Liver (tissue), 3 donors: ENCODE data around the gene LTBP2.

ENCODE experiments used
- GABPA ChIP-seq, 2 donors: IDR thresholded peaks in 1 of 2; conservative IDR thresholded peaks in 1 of 2; 2 replicates each; pipeline ENCODE4 v1.6.1; 2016; ENCODE audit warnings: antibody characterized with exemption in 2 of 2, mild to moderate bottlenecking in 1 of 2, moderate library complexity in 1 of 2
- HNF4G ChIP-seq: IDR thresholded peaks from 2 replicates; pipeline ENCODE4 v1.6.1; 2016; ENCODE audit warnings: antibody characterized with exemption
- RAD21 ChIP-seq, 2 donors: IDR thresholded peaks; 2 replicates each; pipeline ENCODE4 v1.6.1; 2016; ENCODE audit warnings: antibody characterized with exemption in 2 of 2, mild to moderate bottlenecking in 2 of 2
- TF ChIP-seq, protein P1 (sequence below): fragments of 150-350 bp; IDR thresholded peaks from 2 replicates; pipeline ENCODE4 v1.5.1; 2017; ENCODE audit warnings: improper control_type of control experiment, low read depth, low read length; ENCODE audit not compliant: missing input control
- TF ChIP-seq, protein P2 (sequence below): IDR thresholded peaks from 2 replicates; pipeline ENCODE4 v1.6.1; 2016; ENCODE audit warnings: antibody characterized with exemption, mild to moderate bottlenecking
- TF ChIP-seq, protein P3 (sequence below): IDR thresholded peaks from 2 replicates; pipeline ENCODE4 v1.6.1; 2016; ENCODE audit warnings: antibody characterized with exemption
- donor health status: healthy.
- donor health status: healthy.

DNA sequence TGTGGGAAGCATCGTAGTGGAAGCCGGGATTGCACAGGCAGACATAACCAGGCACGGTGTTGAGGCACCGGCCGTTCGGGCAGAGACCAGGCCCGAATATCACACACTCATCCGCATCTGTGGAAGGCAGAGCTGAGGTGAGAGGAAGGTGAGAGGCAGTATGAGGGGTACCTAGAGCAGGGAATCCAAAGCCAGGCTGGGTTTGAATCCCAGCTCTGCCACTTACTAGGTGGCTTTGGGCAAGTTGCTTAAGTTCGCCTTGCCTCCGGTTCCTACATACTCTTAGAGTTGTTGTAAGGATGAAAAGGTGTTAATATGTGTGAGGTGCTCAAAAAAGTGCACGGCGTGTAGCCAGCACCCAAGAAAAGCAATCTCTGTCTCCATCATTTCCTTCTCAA, 108.1 kb downstream of the LTBP2 start:
- TF ChIP-seq, protein P1, sequence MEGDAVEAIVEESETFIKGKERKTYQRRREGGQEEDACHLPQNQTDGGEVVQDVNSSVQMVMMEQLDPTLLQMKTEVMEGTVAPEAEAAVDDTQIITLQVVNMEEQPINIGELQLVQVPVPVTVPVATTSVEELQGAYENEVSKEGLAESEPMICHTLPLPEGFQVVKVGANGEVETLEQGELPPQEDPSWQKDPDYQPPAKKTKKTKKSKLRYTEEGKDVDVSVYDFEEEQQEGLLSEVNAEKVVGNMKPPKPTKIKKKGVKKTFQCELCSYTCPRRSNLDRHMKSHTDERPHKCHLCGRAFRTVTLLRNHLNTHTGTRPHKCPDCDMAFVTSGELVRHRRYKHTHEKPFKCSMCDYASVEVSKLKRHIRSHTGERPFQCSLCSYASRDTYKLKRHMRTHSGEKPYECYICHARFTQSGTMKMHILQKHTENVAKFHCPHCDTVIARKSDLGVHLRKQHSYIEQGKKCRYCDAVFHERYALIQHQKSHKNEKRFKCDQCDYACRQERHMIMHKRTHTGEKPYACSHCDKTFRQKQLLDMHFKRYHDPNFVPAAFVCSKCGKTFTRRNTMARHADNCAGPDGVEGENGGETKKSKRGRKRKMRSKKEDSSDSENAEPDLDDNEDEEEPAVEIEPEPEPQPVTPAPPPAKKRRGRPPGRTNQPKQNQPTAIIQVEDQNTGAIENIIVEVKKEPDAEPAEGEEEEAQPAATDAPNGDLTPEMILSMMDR: no peak
- no peak for TF ChIP-seq RAD21 (IDR thresholded peaks at IDR 0.05)
- TF ChIP-seq, protein P2, sequence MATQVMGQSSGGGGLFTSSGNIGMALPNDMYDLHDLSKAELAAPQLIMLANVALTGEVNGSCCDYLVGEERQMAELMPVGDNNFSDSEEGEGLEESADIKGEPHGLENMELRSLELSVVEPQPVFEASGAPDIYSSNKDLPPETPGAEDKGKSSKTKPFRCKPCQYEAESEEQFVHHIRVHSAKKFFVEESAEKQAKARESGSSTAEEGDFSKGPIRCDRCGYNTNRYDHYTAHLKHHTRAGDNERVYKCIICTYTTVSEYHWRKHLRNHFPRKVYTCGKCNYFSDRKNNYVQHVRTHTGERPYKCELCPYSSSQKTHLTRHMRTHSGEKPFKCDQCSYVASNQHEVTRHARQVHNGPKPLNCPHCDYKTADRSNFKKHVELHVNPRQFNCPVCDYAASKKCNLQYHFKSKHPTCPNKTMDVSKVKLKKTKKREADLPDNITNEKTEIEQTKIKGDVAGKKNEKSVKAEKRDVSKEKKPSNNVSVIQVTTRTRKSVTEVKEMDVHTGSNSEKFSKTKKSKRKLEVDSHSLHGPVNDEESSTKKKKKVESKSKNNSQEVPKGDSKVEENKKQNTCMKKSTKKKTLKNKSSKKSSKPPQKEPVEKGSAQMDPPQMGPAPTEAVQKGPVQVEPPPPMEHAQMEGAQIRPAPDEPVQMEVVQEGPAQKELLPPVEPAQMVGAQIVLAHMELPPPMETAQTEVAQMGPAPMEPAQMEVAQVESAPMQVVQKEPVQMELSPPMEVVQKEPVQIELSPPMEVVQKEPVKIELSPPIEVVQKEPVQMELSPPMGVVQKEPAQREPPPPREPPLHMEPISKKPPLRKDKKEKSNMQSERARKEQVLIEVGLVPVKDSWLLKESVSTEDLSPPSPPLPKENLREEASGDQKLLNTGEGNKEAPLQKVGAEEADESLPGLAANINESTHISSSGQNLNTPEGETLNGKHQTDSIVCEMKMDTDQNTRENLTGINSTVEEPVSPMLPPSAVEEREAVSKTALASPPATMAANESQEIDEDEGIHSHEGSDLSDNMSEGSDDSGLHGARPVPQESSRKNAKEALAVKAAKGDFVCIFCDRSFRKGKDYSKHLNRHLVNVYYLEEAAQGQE: no peak
- TF ChIP-seq, protein P3, sequence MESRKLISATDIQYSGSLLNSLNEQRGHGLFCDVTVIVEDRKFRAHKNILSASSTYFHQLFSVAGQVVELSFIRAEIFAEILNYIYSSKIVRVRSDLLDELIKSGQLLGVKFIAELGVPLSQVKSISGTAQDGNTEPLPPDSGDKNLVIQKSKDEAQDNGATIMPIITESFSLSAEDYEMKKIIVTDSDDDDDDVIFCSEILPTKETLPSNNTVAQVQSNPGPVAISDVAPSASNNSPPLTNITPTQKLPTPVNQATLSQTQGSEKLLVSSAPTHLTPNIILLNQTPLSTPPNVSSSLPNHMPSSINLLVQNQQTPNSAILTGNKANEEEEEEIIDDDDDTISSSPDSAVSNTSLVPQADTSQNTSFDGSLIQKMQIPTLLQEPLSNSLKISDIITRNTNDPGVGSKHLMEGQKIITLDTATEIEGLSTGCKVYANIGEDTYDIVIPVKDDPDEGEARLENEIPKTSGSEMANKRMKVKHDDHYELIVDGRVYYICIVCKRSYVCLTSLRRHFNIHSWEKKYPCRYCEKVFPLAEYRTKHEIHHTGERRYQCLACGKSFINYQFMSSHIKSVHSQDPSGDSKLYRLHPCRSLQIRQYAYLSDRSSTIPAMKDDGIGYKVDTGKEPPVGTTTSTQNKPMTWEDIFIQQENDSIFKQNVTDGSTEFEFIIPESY: no peak
- TF ChIP-seq HNF4G: no peak
- TF ChIP-seq GABPA (IDR thresholded peaks at IDR 0.05 in 1 of 2, conservative IDR thresholded peaks at IDR 0.05 in 1 of 2): no peak
